ENCODE data around the gene GUCY2D. TPM values are rescaled to one million over a fixed set of nuclear protein-coding genes. Genes with fewer than 3 reads are reported as not detected.

The GUCY2D gene
- total RNA-seq, 1 donor, result not detected

GRCh38 chr17:7959503-7960253 lies 42.7 kb upstream of the GUCY2D start:
- DNase-seq (ENCODE audit: insufficient read length, low spot score, missing footprints), result no peak

GRCh38 chr17:7961421-7961820 lies 41.0 kb upstream of the GUCY2D start:
- H3K27me3 ChIP-seq (ENCODE audit: insufficient read depth, low read length), result no peaks in the 10 kb centered on the region
- H3K36me3 ChIP-seq (ENCODE audit: insufficient read depth, low read length), result no peaks in the 10 kb centered on the region
- no peak overlapping the region for H3K4me3 ChIP-seq (ENCODE audit: insufficient read depth, low read length)
- TF ChIP-seq CTCF (IDR thresholded peaks at IDR 0.05; ENCODE audit: extremely low read depth, low read depth, low read length), result no peak
- H4K20me1 ChIP-seq (ENCODE audit: insufficient read depth, low read length), result no peaks in the 10 kb centered on the region
- no peak for DNase-seq (ENCODE audit: insufficient read length, low spot score, missing footprints)
- H3K79me2 ChIP-seq (ENCODE audit: insufficient read depth, low read length), result no peaks in the 10 kb centered on the region
- no peak overlapping the region for H2AFZ ChIP-seq (ENCODE audit: low read length)
- H3K9me3 ChIP-seq (ENCODE audit: low read depth, low read length), result no peaks in the 10 kb centered on the region
- no peak overlapping the region for H3K27ac ChIP-seq (ENCODE audit: low read depth, low read length)
- H3K4me1 ChIP-seq (ENCODE audit: insufficient read depth, low read length), result no peaks in the 10 kb centered on the region
- H3K4me2 ChIP-seq (ENCODE audit: insufficient read depth, low read length), result no peak overlapping the region

More at GRCh38 chr17:7959503-7960253, 42.7 kb upstream of the GUCY2D start:
- no peaks in the 10 kb centered on the region for H3K4me1 ChIP-seq (ENCODE audit: insufficient read depth, low read length)
- H3K4me2 ChIP-seq (ENCODE audit: insufficient read depth, low read length), result no peak overlapping the region
- no peaks in the 10 kb centered on the region for H3K9me3 ChIP-seq (ENCODE audit: low read depth, low read length)
- no peak for TF ChIP-seq CTCF (IDR thresholded peaks at IDR 0.05; ENCODE audit: extremely low read depth, low read depth, low read length)
- H4K20me1 ChIP-seq (ENCODE audit: insufficient read depth, low read length), result no peaks in the 10 kb centered on the region
- no peak overlapping the region for H2AFZ ChIP-seq (ENCODE audit: low read length)
- no peaks in the 10 kb centered on the region for H3K27me3 ChIP-seq (ENCODE audit: insufficient read depth, low read length)
- no peak overlapping the region for H3K27ac ChIP-seq (ENCODE audit: low read depth, low read length)
- no peaks in the 10 kb centered on the region for H3K79me2 ChIP-seq (ENCODE audit: insufficient read depth, low read length)
- no peak overlapping the region for H3K4me3 ChIP-seq (ENCODE audit: insufficient read depth, low read length)
- H3K36me3 ChIP-seq (ENCODE audit: insufficient read depth, low read length), result no peaks in the 10 kb centered on the region

GRCh38 chr17:7967751-7968150 lies 34.7 kb upstream of the GUCY2D start:
- H3K27ac ChIP-seq (ENCODE audit: low read depth, low read length), result no peak overlapping the region
- DNase-seq (ENCODE audit: insufficient read length, low spot score, missing footprints), result no peak
- H3K27me3 ChIP-seq (ENCODE audit: insufficient read depth, low read length), result peaks cover 4% of the 10 kb centered on the region
- no peak overlapping the region for H2AFZ ChIP-seq (ENCODE audit: low read length)
- H4K20me1 ChIP-seq (ENCODE audit: insufficient read depth, low read length), result no peaks in the 10 kb centered on the region
- no peak overlapping the region for H3K4me3 ChIP-seq (ENCODE audit: insufficient read depth, low read length)
- no peaks in the 10 kb centered on the region for H3K9me3 ChIP-seq (ENCODE audit: low read depth, low read length)
- H3K4me2 ChIP-seq (ENCODE audit: insufficient read depth, low read length), result no peak overlapping the region
- H3K4me1 ChIP-seq (ENCODE audit: insufficient read depth, low read length), result no peaks in the 10 kb centered on the region
- TF ChIP-seq CTCF (IDR thresholded peaks at IDR 0.05; ENCODE audit: extremely low read depth, low read depth, low read length), result no peak
- no peaks in the 10 kb centered on the region for H3K79me2 ChIP-seq (ENCODE audit: insufficient read depth, low read length)
- H3K36me3 ChIP-seq (ENCODE audit: insufficient read depth, low read length), result no peaks in the 10 kb centered on the region

GRCh38 chr17:7969433-7969832 lies 33.0 kb upstream of the GUCY2D start:
- no peak overlapping the region for H2AFZ ChIP-seq (ENCODE audit: low read length)
- DNase-seq (ENCODE audit: insufficient read length, low spot score, missing footprints), result no peak
- H4K20me1 ChIP-seq (ENCODE audit: insufficient read depth, low read length), result no peaks in the 10 kb centered on the region
- H3K27ac ChIP-seq (ENCODE audit: low read depth, low read length), result no peak overlapping the region
- H3K36me3 ChIP-seq (ENCODE audit: insufficient read depth, low read length), result no peaks in the 10 kb centered on the region
- H3K79me2 ChIP-seq (ENCODE audit: insufficient read depth, low read length), result no peaks in the 10 kb centered on the region
- H3K4me1 ChIP-seq (ENCODE audit: insufficient read depth, low read length), result no peaks in the 10 kb centered on the region
- H3K4me3 ChIP-seq (ENCODE audit: insufficient read depth, low read length), result no peak overlapping the region
- no peak overlapping the region for H3K4me2 ChIP-seq (ENCODE audit: insufficient read depth, low read length)
- H3K27me3 ChIP-seq (ENCODE audit: insufficient read depth, low read length), result peaks cover 4% of the 10 kb centered on the region
- H3K9me3 ChIP-seq (ENCODE audit: low read depth, low read length), result no peaks in the 10 kb centered on the region
- no peak for TF ChIP-seq CTCF (IDR thresholded peaks at IDR 0.05; ENCODE audit: extremely low read depth, low read depth, low read length)
